ENCODE results near the gene SLC9A3.

GRCh38 chr5:556909-557441 lies 32.7 kb upstream of the SLC9A3 start:
- TF ChIP-seq CTCF (IDR thresholded peaks at IDR 0.05) (no peak), POLR2A (IDR thresholded peaks at IDR 0.05) (no peak), EP300 (IDR thresholded peaks at IDR 0.05) (no peak), POLR2AphosphoS5 (IDR thresholded peaks at IDR 0.05) (no peak)
